Measurements from ENCODE around the gene CBX1.

DNA sequence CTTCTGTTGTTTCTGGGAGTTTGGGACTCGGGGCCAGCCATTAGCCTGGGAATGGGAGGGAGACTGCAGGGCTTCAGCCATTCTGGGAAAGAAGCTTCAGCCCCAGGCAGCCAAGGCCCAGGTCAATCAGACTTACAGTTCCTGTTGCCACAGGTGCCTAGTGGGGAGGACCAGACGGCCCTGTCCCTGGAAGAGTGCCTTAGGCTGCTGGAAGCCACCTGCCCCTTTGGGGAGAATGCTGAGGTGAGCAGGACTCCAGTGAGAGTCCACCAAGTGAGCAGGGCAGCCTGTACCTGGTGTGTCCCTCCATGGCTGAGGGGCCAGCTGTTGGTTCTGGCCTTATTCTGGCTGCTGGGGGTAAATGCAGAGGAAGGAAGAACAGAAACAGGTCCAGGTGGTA, 44.4 kb downstream of the CBX1 start:
- TF ChIP-seq, protein P1, sequence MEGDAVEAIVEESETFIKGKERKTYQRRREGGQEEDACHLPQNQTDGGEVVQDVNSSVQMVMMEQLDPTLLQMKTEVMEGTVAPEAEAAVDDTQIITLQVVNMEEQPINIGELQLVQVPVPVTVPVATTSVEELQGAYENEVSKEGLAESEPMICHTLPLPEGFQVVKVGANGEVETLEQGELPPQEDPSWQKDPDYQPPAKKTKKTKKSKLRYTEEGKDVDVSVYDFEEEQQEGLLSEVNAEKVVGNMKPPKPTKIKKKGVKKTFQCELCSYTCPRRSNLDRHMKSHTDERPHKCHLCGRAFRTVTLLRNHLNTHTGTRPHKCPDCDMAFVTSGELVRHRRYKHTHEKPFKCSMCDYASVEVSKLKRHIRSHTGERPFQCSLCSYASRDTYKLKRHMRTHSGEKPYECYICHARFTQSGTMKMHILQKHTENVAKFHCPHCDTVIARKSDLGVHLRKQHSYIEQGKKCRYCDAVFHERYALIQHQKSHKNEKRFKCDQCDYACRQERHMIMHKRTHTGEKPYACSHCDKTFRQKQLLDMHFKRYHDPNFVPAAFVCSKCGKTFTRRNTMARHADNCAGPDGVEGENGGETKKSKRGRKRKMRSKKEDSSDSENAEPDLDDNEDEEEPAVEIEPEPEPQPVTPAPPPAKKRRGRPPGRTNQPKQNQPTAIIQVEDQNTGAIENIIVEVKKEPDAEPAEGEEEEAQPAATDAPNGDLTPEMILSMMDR (IDR thresholded peaks at IDR 0.05): no peak
- no peak for TF ChIP-seq POLR2A (IDR thresholded peaks at IDR 0.05)

Measured in body of pancreas (tissue), 4 donors.